GM23338 (cell line): ENCODE measurements around the gene ANKRA2.
A peak's percentile ranks its signal among the peaks of the same experiment; 100 is the strongest.
"Not testable (repeated sequence)": the region's sequence is repeated elsewhere in the genome, so short reads cannot be mapped to it uniquely, and the experiment has no call there.

Source experiments
- CTCF ChIP-seq, 2 experiments: fragments of 200-600 bp in 1 of 2; sonication (generic) in 1 of 2; conservative IDR thresholded peaks; 2 replicates each; pipeline versions ENCODE4 v1.5.1 to v1.6.1; 2016 to 2017; ENCODE audit warnings: antibody characterized with exemption in 2 of 2, low read depth in 2 of 2, mild to moderate bottlenecking in 2 of 2, moderate library complexity in 1 of 2
- JUNB ChIP-seq: IDR thresholded peaks from one replicate; pipeline ENCODE4 v1.6.1; 2016; ENCODE audit warnings: antibody characterized with exemption; ENCODE audit not compliant: unreplicated experiment

DNA sequence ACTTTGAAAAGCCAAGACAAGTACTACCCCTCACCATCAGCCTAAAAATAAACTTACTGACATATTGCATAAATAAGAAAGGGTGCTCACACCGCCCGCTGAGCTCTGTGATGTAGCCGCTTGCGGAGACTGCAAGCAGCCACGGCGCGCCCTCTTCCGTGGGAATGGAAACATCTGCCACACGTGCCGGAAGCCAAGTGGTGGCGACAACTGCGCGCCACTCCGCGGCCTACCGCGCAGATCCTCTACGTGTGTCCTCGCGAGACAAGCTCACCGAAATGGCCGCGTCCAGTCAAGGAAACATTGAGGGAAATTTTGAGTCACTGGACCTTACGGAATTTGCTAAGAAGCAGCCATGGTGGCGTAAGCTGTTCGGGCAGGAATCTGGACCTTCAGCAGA lies 56.9 kb downstream of the ANKRA2 start:
- peak in 1 of 2 experiments; percentile 31; a peak in 1 of 4 replicates for TF ChIP-seq CTCF (conservative IDR thresholded peaks at IDR 0.05; ENCODE audit: low read depth in 2 of 2)
- not testable (repeated sequence) for TF ChIP-seq JUNB
